ENCODE results near the gene PTHLH. TPM values are rescaled to one million over a fixed set of nuclear protein-coding genes. Genes with fewer than 3 reads are reported as not detected.

Gene PTHLH
- total RNA-seq, 1 experiment from 2014 or later: 0.35 TPM

GRCh38 chr12:27970401-27971120 is 2.0 kb downstream of the PTHLH start:
- WGBS (ENCODE audit: extremely low coverage, insufficient read length, low lambda C conversion rate): no CpG with 5 or more reads among the region's 69 CpGs
- Histone ChIP-seq H3K79me2 (ENCODE audit: insufficient read depth, low read length) (no peaks in the 10 kb centered on the region), H2BK5ac (ENCODE audit: insufficient read length, low read length) (no peak overlapping the region), H3K23ac (ENCODE audit: insufficient read length, low read depth, low read length) (no peak overlapping the region), H3K27ac (ENCODE audit: insufficient read length, low read depth, low read length) (no peak overlapping the region), H3K23me2 (ENCODE audit: insufficient read length, low read depth, low read length, poor library complexity, severe bottlenecking) (peaks cover 35% of the 10 kb centered on the region), H3K14ac (ENCODE audit: insufficient read depth, low read length) (no peak overlapping the region; the same call in 1 of the 2 replicates), H3T11ph (ENCODE audit: low read length) (no peak overlapping the region), H2BK15ac (ENCODE audit: low read depth, low read length) (no peak overlapping the region), H3K9me3 (ENCODE audit: control insufficient read depth, low read depth, low read length) (no peaks in the 10 kb centered on the region), H4K5ac (ENCODE audit: insufficient read length, low read depth, low read length) (no peak overlapping the region), H3K9ac (ENCODE audit: extremely low read depth, insufficient read length, low read length) (no peak overlapping the region), H2BK12ac (ENCODE audit: insufficient read length, low read depth, low read length) (no peak overlapping the region), H3K56ac (ENCODE audit: insufficient read length, low read depth, low read length) (no peak overlapping the region), H3K4me2 (ENCODE audit: insufficient read depth, insufficient read length, low read length) (peak overlapping the region; percentile 83), H2BK120ac (ENCODE audit: low read depth, low read length, poor library complexity, severe bottlenecking) (no peak overlapping the region), H3K4ac (ENCODE audit: low read depth, low read length) (no peak overlapping the region), H2AK5ac (ENCODE audit: insufficient read length, low read length) (no peak overlapping the region), H3K4me1 (ENCODE audit: insufficient read depth, low read length) (peaks cover 2% of the 10 kb centered on the region), H4K20me1 (ENCODE audit: control insufficient read depth, insufficient read depth, insufficient read length) (no peaks in the 10 kb centered on the region), H4K91ac (ENCODE audit: insufficient read length, low read depth, low read length) (no peak overlapping the region), H3K79me1 (ENCODE audit: insufficient read depth, low read depth, low read length, poor library complexity, severe bottlenecking) (no peaks in the 10 kb centered on the region), H4K8ac (replicated peaks; ENCODE audit: insufficient read length, low read depth, low read length) (no peak overlapping the region), H3K18ac (ENCODE audit: insufficient read length, low read depth, low read length) (no peak overlapping the region), H3K27me3 (ENCODE audit: insufficient read depth, low read length) (peaks cover 65% of the 10 kb centered on the region), H2AFZ (ENCODE audit: low read length) (no peak overlapping the region), H2BK20ac (ENCODE audit: low read depth, low read length, poor library complexity, severe bottlenecking) (no peak overlapping the region)
- peaks cover 95% of the 10 kb centered on the region for H3K27me3 Mint-ChIP-seq (ENCODE audit: low read depth)
- peaks cover 0 to 3% of the 10 kb centered on the region in 2 experiments; a peak in 2 of 5 replicates for H3K9me3 Mint-ChIP-seq
- TF ChIP-seq CTCF (conservative IDR thresholded peaks at IDR 0.05): no peak
- no peak overlapping the region for H3K27ac Mint-ChIP-seq
- no peaks in the 10 kb centered on the region; a peak in 2 of 7 replicates for H3K36me3 Mint-ChIP-seq (ENCODE audit: insufficient read depth in 1 of 3, low read depth in 3 of 3)
- H3K4me1 Mint-ChIP-seq: peaks cover 48 to 57% of the 10 kb centered on the region in 2 experiments
- peak; percentile 57 for DNase-seq
- H3K4me3 Mint-ChIP-seq: peak overlapping the region; percentile 60 to 84

Data from H9 (cell line).